DMS53 (cell line): ENCODE results near the gene LRRFIP1.
"Not testable (repeated sequence)": the region's sequence is repeated elsewhere in the genome, so short reads cannot be mapped to it uniquely, and the experiment has no call there.

Source experiments
- DNase-seq: peaks from one replicate; lab custom pipeline; 2025; lab: John Stamatoyannopoulos, UW

LRRFIP1 gene

DNA sequence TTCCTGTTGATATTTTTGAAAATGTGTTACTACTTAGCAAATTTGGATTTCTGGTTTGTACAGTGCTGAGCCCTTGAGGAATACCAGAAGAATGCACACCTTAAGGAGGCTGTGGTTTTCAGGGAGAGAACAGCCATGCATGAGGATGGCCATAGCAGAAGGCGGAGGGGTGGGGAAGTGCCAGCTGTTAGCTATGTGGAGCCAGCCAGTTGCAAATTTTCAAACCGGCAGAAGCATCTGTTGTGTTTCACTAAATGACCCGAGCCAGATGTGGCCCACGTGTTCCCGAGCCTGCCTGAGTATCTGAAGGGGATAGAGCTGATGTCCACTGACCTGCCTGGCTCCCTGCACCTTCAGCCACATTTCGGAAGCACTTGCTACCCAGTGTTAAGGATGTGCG, 154.8 kb downstream of the LRRFIP1 start:
- no peak for DNase-seq

DNA sequence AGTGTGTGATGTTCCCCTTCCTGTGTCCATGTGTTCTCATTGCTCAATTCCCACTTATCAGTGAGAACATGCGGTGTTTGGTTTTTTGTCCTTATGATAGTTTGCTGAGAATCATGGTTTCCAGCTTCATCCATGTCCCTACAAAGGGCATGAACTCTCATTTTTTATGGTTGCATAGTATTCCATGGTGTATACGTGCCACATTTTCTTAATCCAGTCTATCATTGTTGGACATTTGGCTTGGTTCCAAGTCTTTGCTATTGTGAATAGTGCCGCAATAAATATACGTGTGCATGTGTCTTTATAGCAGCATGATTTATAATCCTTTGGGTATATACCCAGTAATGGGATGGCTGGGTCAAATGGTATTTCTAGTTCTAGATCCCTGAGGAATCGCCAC, 156.3 kb downstream of the LRRFIP1 start:
- DNase-seq: not testable (repeated sequence)

DNA sequence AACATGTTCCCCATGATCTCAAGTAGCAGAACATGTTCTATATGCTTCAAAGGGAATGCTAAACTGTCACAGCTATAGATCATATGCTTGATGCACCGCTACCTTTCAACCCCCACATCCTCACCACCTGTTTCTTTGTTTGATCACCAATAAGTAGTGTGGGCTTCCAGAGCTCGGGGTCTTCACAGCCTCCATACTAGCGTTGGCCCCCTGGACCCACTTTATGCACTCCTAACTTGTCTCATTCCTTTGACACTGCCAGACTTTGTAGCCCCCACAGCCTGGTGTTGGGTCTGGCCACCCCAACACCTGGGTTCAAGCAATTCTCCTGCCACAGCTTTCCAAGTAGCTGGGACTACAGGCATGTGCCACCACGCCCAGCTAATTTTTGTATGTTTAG, 159.5 kb downstream of the LRRFIP1 start:
- peak; percentile 22 for DNase-seq

DNA sequence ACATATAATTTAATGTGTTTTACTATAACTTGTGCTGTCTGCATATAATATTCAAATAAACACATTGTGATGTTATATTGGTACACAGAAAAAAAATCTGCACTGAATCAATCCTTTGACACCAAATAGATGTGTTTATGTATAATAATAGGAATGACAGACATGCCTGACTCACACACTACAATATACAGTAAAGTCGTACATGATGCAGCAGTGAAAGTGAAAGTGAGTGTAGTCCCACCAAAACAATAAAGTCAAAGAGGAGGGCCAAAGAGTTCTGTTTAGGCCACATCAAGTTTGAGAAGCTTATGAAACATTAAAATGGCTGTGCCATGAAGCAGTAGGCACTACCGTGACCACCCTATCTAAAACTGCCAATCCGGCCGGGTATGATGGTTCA, 163.0 kb downstream of the LRRFIP1 start:
- DNase-seq: no peak

DNA sequence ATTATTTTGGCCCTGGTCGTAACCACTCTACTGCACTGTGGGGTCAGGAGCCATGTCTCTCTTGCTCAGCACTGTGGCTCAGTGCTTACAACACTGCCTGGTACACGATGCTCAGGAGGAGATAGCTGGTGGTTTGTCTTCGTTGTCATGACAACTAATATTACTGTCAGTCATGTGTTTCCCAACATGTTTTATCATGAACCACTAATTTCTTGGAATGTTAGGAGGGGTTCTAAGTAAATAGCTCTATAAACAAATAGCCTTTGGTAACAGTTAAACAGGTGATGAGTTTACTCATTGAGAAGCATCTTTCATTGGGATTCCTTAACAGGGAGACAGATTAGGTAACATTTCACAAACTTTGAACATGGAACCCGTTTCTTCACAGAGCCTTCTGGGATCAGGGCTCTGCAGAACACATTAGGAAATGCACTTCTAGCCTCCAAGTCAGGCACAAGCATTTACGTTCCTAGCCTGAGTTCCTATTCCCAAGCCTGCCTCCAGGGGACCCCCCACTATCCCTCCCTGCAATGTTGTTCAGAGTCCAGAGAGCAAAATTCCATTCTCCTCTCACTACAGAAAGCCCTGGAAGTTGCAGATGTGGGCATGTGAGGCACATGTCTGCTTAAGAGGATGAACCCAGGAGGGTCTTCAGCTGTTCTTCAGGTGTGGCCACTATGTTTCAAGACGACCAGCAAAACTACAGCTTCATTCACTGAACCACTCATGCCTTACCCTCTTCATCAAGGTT, 164.8 kb downstream of the LRRFIP1 start:
- DNase-seq: no peak

DNA sequence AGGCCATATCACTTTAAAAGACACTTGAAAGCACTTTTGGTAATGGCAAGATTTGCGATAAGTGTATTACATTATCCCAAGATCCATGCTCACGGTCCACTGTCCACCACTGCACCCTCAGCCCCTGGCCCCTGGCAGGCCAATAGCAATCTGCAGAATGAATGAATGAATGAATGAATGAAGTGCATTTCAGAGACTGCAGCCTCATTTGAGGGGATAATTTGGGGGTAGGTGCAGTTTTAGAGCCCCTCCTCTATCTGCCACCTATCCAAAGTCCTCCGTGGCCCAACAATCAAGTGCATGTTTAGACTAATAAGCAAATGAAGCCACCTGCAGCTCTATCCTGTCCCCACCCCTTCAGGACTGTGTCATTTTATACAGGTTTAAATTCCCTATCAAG, 169.9 kb downstream of the LRRFIP1 start:
- DNase-seq: no peak

DNA sequence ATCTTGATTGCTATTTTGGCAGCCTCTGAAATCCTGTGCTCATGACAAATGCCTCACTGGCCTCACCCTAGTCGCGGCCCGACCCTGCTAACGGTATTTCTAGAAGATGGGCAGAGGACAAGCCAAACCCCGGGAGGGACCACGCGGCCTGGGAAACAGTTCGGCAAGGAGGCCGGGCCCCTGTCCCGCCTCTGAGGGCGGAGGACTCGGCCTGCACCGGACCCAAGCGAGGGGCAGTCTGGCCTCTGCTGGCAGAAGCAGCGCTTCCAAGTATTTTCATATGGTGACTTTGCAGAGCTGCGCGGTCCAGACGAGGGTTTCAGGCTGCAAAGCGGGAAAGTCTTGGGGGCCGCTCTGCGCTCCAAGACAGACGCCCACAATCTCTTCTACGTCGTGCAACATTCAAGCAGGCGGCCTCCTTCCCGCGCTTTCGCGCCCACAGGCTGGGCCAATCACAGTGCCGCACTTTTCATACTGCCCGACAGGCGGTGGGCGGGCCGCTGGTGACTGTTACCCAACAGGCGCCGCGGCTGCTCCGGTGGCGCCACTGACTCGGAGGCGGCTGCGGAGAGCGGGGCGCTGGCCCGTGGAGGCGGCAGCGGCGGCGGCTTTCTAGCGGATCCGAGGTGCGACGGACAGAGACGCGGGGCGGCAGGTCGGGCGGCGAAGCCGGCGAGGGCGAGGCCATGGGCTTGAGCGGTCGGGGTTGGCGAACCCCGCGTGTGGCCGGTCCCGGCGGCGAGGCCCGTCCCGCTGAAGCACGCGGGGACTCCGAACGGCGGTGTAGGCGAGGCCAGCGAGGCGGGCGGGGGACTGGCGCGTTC, 171.1 kb downstream of the LRRFIP1 start, which contains the start of gene RBM44:
Gene RBM44, plus strand, starts transcription at position 544 of the 824 bp plus-strand sequence. CDS start 14,831 bp downstream, outside the sequence.
- DNase-seq: no peak

DNA sequence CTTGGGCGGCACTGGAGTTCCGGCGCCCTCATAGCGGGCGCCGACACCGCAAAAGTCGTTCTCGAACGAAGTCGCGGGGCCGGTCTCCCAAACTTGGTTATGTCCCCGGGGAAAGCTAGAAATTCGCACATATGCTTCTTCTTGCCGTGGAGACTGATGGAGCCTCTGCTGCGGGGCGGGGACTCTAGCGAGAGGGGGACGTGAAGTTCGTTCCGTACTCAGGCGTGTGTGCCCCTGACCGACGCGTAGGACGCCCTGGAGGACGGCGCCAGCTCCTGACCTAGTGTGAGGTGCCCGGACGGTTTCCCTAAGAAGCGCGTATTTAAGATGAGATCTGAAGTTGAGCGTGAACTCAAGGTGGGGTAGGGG, 171.7 kb downstream of the LRRFIP1 start:
- no peak for DNase-seq

DNA sequence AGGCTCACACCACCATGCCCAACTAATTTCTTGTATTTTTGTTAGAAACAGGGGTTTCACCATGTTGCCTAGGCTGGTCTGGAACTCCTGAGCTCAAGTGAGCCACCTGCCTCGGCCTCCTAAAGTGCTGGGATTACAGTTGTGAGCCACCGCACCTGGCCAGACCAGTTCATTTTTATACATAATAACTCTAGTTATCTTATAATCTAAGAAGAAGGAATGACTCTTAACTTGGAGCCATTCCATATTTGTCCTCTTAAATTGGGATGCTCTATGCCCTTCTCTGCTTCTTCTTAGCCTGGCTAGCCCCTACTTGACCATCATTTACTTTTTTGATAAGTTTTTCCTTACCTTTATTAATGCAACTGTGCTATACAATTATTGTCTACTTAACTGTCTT, 174.1 kb downstream of the LRRFIP1 start:
- no peak for DNase-seq

DNA sequence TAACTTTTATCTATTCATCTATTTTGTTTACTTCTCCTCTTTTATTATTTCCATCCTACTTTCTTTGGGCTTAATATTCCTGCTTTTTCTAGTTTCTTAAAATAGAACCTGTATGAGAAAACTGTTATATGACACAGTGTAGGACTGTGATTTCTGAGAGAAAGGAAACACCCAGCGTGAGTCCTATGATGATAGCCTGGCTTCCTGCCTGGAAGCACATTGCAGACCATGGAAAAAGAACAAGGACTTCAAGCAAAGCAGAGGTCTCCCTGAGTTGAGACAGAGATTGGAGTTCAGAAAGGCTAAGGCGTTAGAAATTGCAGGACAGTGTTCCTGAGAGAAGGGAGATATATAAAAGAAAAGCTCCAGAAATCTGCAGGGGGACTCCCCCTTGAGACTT, 178.9 kb downstream of the LRRFIP1 start:
- no peak for DNase-seq

DNA sequence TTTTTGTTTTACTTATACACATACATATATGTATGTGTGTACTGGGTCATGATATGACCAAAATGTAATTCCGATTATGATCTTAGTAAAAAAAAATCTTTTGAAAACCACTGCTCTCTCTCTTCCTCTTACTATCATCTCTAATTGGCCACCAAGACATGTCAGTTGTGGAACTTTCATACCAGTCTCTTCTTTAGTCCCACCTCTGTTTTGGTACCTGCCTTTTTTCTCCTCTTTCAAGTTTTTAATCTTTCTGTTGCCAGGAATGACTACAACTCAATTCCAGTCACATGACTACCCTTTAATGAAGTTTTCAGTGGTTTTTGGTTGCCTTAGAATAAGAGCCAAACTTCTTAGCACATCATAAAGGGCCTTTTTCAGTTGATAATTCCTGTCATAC, 188.2 kb downstream of the LRRFIP1 start:
- DNase-seq: no peak

DNA sequence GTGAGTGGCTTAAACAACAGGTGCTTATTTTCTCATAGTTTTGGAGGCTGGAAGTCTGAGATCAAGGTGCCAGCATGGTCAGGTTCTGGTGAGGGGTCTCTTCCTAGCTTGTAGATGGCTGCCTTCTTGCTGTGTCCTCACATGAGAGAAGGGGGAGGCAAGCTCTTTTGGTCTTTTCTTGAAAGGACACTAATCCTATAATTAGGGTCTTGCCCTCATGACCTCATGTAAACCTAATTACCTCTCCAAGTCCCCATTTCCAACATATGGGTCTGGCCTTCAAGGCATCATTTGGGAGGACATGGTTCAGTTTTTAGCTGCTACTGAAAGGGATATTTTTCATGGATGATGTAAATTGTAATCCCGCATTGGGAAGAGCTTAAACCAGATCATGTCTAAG, 189.1 kb downstream of the LRRFIP1 start:
- DNase-seq: no peak

DNA sequence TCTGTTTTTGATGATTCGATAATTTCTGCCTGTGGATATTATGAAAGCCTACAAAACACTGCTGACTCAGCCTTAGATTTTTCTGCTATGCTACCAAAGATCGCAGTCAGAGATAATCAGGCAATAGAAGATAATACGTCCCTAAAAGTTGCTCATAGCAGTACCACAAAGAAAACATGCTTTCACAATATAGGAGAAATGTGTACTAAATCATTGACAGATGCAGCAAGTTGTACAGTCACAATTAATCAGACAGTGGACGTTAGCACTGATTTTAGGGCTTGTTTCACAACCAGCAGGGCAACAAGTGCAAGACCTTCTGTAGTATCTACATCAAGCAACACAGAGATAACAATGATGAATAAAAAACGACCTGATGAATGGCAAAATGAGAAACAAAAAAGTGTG, 190.7 kb downstream of the LRRFIP1 start:
- no peak for DNase-seq

DNA sequence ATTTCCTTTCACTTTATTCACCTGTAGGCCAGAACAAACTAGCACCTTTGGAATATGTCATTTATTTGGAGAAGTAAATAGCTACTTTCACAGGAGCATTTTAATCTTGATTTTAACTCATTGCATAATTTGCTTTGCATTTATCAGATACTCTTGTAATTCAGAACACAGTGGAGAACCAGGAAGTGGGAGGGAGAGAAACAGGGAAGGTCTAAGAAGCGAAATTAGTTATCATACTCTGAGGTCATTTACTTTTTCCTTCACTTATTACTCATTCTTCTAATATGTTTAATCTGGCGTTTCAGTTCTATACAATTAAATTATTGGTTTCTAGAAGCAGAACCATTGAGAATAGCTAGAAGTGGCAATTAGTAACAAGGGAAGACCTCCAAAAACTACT, 191.8 kb downstream of the LRRFIP1 start:
- no peak for DNase-seq

DNA sequence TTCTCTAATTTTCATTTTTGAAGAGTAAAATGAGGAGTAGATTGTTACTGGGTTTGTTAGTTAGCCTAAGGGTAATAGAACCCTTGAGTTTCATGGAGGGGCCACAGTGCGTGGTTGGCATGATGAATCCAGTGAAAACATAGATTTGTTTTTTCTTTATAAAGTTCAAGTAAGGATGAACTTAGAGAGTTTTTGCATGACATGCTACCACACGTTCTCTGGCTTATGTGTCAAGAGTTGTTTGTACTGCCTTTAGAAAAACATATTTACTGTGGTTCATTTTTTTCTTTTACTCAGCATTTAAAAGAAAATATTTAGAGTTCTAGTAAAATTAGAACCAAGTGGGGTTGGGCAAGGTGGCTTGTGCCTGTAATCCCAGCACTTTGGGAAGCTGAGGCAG, 193.0 kb downstream of the LRRFIP1 start:
- DNase-seq: no peak

DNA sequence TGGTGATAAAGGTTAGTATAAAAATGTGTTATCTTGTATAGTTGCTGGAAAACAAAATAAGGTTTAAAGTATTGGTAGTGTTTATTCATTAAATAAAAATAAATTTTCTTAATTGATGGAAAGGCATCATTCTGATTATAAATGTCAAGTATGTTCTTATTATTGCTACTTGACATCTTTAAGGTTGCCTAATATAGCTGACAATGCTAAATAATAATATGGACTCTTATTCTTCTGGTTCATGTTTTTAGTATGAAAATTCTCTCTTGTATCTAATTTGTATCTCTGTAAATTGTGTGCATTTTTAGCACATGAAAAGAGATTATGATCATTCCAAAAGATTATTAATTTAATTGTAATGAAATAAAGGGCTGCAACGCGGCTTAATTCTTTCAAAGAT, 196.2 kb downstream of the LRRFIP1 start:
- DNase-seq: no peak

DNA sequence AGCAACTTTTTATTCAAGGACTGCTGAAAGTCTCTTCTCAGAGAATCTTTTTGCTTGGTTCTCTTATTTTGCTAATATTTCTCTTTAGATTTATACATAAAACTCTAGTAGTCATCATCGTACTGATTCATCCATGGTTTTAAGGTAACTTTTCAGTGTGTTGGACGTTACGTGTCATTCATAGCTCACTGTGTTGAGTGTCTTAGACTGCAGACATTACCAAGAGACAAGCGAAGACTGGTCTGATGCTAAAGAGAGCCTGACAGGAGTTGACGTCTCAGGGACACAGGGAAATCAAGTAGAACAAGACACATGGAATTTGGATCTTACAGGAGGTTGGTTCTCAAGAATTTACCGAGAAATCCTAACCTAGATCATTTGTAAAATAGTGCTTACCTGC, 196.7 kb downstream of the LRRFIP1 start:
- DNase-seq: no peak

DNA sequence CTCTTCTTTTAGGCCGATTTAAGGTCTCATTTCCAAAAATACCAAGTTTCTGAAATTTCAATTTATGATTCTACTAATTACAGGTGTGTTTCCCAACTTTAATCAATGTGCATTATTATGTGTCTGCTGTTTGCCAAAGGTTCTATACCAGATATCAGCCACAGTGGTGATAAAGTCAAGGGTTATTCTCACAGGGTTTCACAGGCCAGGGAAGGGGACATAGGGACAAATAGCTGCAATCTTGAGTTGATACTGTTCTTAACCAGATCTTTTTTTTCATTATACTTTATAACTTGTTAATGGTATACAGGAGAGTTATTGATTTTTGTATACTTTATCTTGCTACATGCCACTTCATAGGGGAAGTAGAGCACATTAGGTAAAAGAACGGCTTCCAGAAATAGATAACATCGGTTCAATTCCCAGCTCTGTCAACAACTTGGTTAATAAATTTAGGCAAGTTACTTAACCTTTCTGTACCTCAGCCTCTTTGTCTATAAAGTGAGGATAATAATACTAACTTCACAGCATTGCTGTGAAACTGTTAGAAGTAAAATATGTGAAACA, 200.1 kb downstream of the LRRFIP1 start:
- DNase-seq: no peak
